IMR-90 (cell line): ENCODE results near the gene MYO9B. TPM values are rescaled to one million over a fixed set of nuclear protein-coding genes. Genes with fewer than 3 reads are reported as not detected.

Source experiments
- ATAC-seq: fragments of 200-7000 bp; cut with Tn5 transposase; 2 replicates; pipeline ENCODE4 v1.9.1; 2020; ENCODE audit warnings: low read depth, mild to moderate bottlenecking, moderate library complexity
- BruUV-seq: library from RNA; stranded (reverse); fragments of 400-500 nt; replicated peaks from 2 replicates; lab custom pipeline; 2021; lab: Mats Ljungman, UMichigan
- CTCF ChIA-PET: fragments of 300-600 bp; formaldehyde crosslinking; extraction: SDS; loops from one replicate; lab custom pipeline; 2021; ENCODE audit warnings: antibody characterized with exemption; lab: Yijun Ruan, JAX
- POLR2A ChIA-PET: fragments of 300-600 bp; sonication (Branson Sonifier 250); formaldehyde crosslinking; loops from one replicate; lab custom pipeline; 2022; ENCODE audit warnings: antibody characterized with exemption; ENCODE audit not compliant: unreplicated experiment; lab: Charles Lee
- DNase-seq: peaks from one replicate; pipeline ENCODE4 v3.0.0; 2013
- H2AFZ ChIP-seq: replicated peaks from 2 replicates; pipeline ENCODE3; 2013; ENCODE audit warnings: low read length, mild to moderate bottlenecking; ENCODE audit not compliant: poor library complexity
- H2AK5ac ChIP-seq: 2 replicates; pipeline ENCODE4 v1.6.1; 2013; ENCODE audit warnings: low read depth, low read length, inconsistent platforms
- H2AK9ac ChIP-seq: replicated peaks from 2 replicates; pipeline ENCODE3; 2013; ENCODE audit warnings: mild to moderate bottlenecking, low read depth, low read length, moderate library complexity; ENCODE audit not compliant: poor library complexity
- H2BK120ac ChIP-seq: 2 replicates; pipeline ENCODE4 v1.6.1; 2013; ENCODE audit warnings: low read depth, low read length, inconsistent platforms
- H2BK15ac ChIP-seq: 3 replicates; pipeline ENCODE4 v1.6.1; 2013; ENCODE audit warnings: low read depth, low read length, inconsistent platforms
- H2BK20ac ChIP-seq: 2 replicates; pipeline ENCODE4 v1.6.1; 2013; ENCODE audit warnings: low read depth, mild to moderate bottlenecking, inconsistent platforms, low read length, moderate library complexity
- H2BK5ac ChIP-seq: 2 replicates; pipeline ENCODE4 v1.6.1; 2013; ENCODE audit warnings: mild to moderate bottlenecking, low read depth, low read length, inconsistent platforms; ENCODE audit not compliant: poor library complexity, severe bottlenecking
- H3K14ac ChIP-seq: replicated peaks from 2 replicates; pipeline ENCODE4 v1.6.1; 2013; ENCODE audit warnings: low read depth, low read length, inconsistent platforms
- H3K18ac ChIP-seq: 2 replicates; pipeline ENCODE4 v1.6.1; 2013; ENCODE audit warnings: low read depth, low read length, control low read depth
- H3K23ac ChIP-seq: 2 replicates; pipeline ENCODE4 v1.6.1; 2013; ENCODE audit warnings: low read depth, low read length, inconsistent platforms
- H3K27ac ChIP-seq: 2 replicates; pipeline ENCODE4 v1.5.1; 2013; ENCODE audit warnings: mild to moderate bottlenecking, control low read depth, low read length; ENCODE audit not compliant: insufficient read depth
- H3K27me3 ChIP-seq: 2 replicates; pipeline ENCODE4 v1.6.1; 2013; ENCODE audit warnings: low read length; ENCODE audit not compliant: control insufficient read depth, insufficient read depth
- H3K36me3 ChIP-seq: 2 replicates; pipeline ENCODE4 v1.6.1; 2013; ENCODE audit warnings: low read length, mixed read lengths; ENCODE audit not compliant: control insufficient read depth, insufficient read depth
- H3K4ac ChIP-seq: 2 replicates; pipeline ENCODE4 v1.6.1; 2013; ENCODE audit warnings: low read depth, low read length, inconsistent platforms
- H3K4me1 ChIP-seq: 2 replicates; pipeline ENCODE4 v1.6.1; 2013; ENCODE audit warnings: low read length, mixed read lengths; ENCODE audit not compliant: control insufficient read depth, insufficient read depth
- H3K4me2 ChIP-seq: 2 replicates; pipeline ENCODE4 v1.6.1; 2013; ENCODE audit warnings: low read depth, mild to moderate bottlenecking, control low read depth, low read length, moderate library complexity
- H3K4me3 ChIP-seq: 2 replicates; pipeline ENCODE4 v1.5.1; 2013; ENCODE audit warnings: low read depth, mild to moderate bottlenecking, control low read depth, low read length, moderate library complexity; ENCODE audit not compliant: insufficient read depth
- H3K56ac ChIP-seq: 2 replicates; pipeline ENCODE4 v1.6.1; 2013; ENCODE audit warnings: low read length, inconsistent platforms; ENCODE audit not compliant: insufficient read depth; ENCODE audit errors: extremely low read depth
- H3K79me1 ChIP-seq, 2 experiments: 2 replicates each; pipeline ENCODE4 v1.6.1; 2013; ENCODE audit warnings: low read length in 2 of 2, inconsistent platforms in 1 of 2, low read depth in 1 of 2
- H3K9ac ChIP-seq: 2 replicates; pipeline ENCODE4 v1.6.1; 2013; ENCODE audit warnings: low read depth, low read length, control low read depth
- H3K9me1 ChIP-seq: 2 replicates; pipeline ENCODE4 v1.6.1; 2013; ENCODE audit warnings: low read length, inconsistent platforms; ENCODE audit not compliant: insufficient read depth
- H3K9me3 ChIP-seq: 2 replicates; pipeline ENCODE4 v1.6.1; 2013; ENCODE audit warnings: low read length; ENCODE audit not compliant: control insufficient read depth, insufficient read depth
- H4K20me1 ChIP-seq: 2 replicates; pipeline ENCODE4 v1.6.1; 2013; ENCODE audit warnings: low read length, inconsistent platforms; ENCODE audit not compliant: insufficient read depth
- H4K5ac ChIP-seq: 2 replicates; pipeline ENCODE4 v1.6.1; 2013; ENCODE audit warnings: mild to moderate bottlenecking, low read depth, low read length, control low read depth
- H4K8ac ChIP-seq, 2 experiments: 2 replicates each; pipeline ENCODE4 v1.6.1; 2013; ENCODE audit warnings: low read depth in 2 of 2, low read length in 2 of 2, control low read depth in 1 of 2, inconsistent platforms in 1 of 2
- H4K91ac ChIP-seq: 2 replicates; pipeline ENCODE4 v1.6.1; 2013; ENCODE audit warnings: low read depth, low read length, inconsistent platforms; ENCODE audit not compliant: insufficient read depth
- BHLHE40 ChIP-seq: fragments of 150-350 bp; IDR thresholded peaks from 2 replicates; pipeline ENCODE4 v1.6.1; 2016; ENCODE audit warnings: mild to moderate bottlenecking, low read depth, low read length
- CEBPB ChIP-seq: IDR thresholded peaks from 2 replicates; pipeline ENCODE4 v1.6.1; 2012; ENCODE audit warnings: low read depth, low read length, improper control_type of control experiment
- CHD1 ChIP-seq: IDR thresholded peaks from 2 replicates; pipeline ENCODE4 v1.6.1; 2012; ENCODE audit warnings: low read depth, low read length, improper control_type of control experiment
- FOS ChIP-seq: fragments of 150-350 bp; IDR thresholded peaks from 2 replicates; pipeline ENCODE4 v1.6.1; 2016; ENCODE audit warnings: low read depth, low read length
- MAFK ChIP-seq: IDR thresholded peaks from 2 replicates; pipeline ENCODE4 v1.6.1; 2012; ENCODE audit warnings: low read depth, low read length, improper control_type of control experiment
- MAZ ChIP-seq: IDR thresholded peaks from 2 replicates; pipeline ENCODE4 v1.6.1; 2012; ENCODE audit warnings: low read depth, mild to moderate bottlenecking, low read length, improper control_type of control experiment, moderate library complexity, borderline replicate concordance
- MXI1 ChIP-seq: IDR thresholded peaks from 2 replicates; pipeline ENCODE4 v1.6.1; 2012; ENCODE audit warnings: low read depth, mild to moderate bottlenecking, low read length, moderate library complexity, borderline replicate concordance
- NFE2L2 ChIP-seq: fragments of 150-350 bp; IDR thresholded peaks from 2 replicates; pipeline ENCODE4 v1.6.1; 2016; ENCODE audit warnings: low read depth, mild to moderate bottlenecking, low read length
- POLR2A ChIP-seq: IDR thresholded peaks from 2 replicates; pipeline ENCODE4 v1.6.1; 2012; ENCODE audit warnings: mild to moderate bottlenecking, low read depth, low read length
- RAD21 ChIP-seq: IDR thresholded peaks from 2 replicates; pipeline ENCODE4 v1.6.1; 2012; ENCODE audit warnings: low read length, improper control_type of control experiment
- RCOR1 ChIP-seq: IDR thresholded peaks from 2 replicates; pipeline ENCODE4 v1.6.1; 2012; ENCODE audit warnings: mild to moderate bottlenecking, low read length, improper control_type of control experiment; ENCODE audit not compliant: insufficient replicate concordance
- RFX5 ChIP-seq: IDR thresholded peaks from 2 replicates; pipeline ENCODE4 v1.8.0; 2012; ENCODE audit warnings: low read depth, mild to moderate bottlenecking, low read length, moderate library complexity
- SMC3 ChIP-seq: fragments of 150-350 bp; IDR thresholded peaks from 2 replicates; pipeline ENCODE4 v1.6.1; 2016; ENCODE audit warnings: low read depth, mild to moderate bottlenecking, antibody characterized with exemption, low read length, moderate library complexity
- WGBS, 2 experiments: methylation state at CpG; one replicate each; pipeline versions ENCODE4 v1.1.5 to v1.1.7; 2013; ENCODE audit warnings: missing lambda C conversion rate in 2 of 2; ENCODE audit not compliant: insufficient read length in 1 of 2; ENCODE audit errors: extremely low coverage in 2 of 2; 5-methylcytosine and 5-hydroxymethylcytosine counted together
- dilution Hi-C: fragments of 300-500 bp; cut with HindIII; formaldehyde crosslinking; loops from one replicate; pipeline ENCODE4 v1.14.3; 2018; ENCODE audit warnings: low sequenced_read_pairs; ENCODE audit not compliant: unreplicated experiment
- in situ Hi-C: fragments of 300-500 bp; cut with MboI; formaldehyde crosslinking; loops from 3 replicates; pipeline ENCODE4 v1.14.3; 2019; ENCODE audit warnings: low sequenced_read_pairs, inconsistent platforms, mixed read lengths
- intact Hi-C: fragments of 100-400 bp; cut with micrococcal nuclease; formaldehyde crosslinking; loops from 2 replicates; pipeline ENCODE4 v1.10.0; 2022
- polyA plus RNA-seq, 3 experiments: library from polyadenylated mRNA; depleted of rRNA; stranded (reverse); fragments of >200 nt; gene quantifications; 2 replicates each; pipeline ENCODE4 v1.2.3, GENCODE V29; 2012; ENCODE audit warnings: low replicate concordance in 1 of 3
- total RNA-seq: library from RNA; depleted of rRNA; stranded (reverse); fragments of >200 nt; gene quantifications from 2 replicates; pipeline ENCODE4 v1.2.3, GENCODE V29; 2012
- TF ChIP-seq, protein P1 (sequence below): fragments of 150-350 bp; IDR thresholded peaks from 2 replicates; pipeline ENCODE4 v1.6.1; 2016; ENCODE audit warnings: low read depth, mild to moderate bottlenecking, low read length, moderate library complexity, borderline replicate concordance
- TF ChIP-seq, protein P2 (sequence below): conservative IDR thresholded peaks from 2 replicates; pipeline ENCODE4 v1.5.1; 2012; ENCODE audit warnings: mild to moderate bottlenecking, low read depth, low read length, improper control_type of control experiment
- TF ChIP-seq, protein P3 (sequence below): fragments of 150-350 bp; IDR thresholded peaks from 2 replicates; pipeline ENCODE4 v1.6.1; 2017; ENCODE audit warnings: mild to moderate bottlenecking, antibody characterized with exemption, low read length, low read depth

Gene MYO9B
- total and polyA plus RNA-seq, 2 of the 4 experiments (the other 2 are of a cell fraction) = 61.8 to 77.8 TPM

DNA sequence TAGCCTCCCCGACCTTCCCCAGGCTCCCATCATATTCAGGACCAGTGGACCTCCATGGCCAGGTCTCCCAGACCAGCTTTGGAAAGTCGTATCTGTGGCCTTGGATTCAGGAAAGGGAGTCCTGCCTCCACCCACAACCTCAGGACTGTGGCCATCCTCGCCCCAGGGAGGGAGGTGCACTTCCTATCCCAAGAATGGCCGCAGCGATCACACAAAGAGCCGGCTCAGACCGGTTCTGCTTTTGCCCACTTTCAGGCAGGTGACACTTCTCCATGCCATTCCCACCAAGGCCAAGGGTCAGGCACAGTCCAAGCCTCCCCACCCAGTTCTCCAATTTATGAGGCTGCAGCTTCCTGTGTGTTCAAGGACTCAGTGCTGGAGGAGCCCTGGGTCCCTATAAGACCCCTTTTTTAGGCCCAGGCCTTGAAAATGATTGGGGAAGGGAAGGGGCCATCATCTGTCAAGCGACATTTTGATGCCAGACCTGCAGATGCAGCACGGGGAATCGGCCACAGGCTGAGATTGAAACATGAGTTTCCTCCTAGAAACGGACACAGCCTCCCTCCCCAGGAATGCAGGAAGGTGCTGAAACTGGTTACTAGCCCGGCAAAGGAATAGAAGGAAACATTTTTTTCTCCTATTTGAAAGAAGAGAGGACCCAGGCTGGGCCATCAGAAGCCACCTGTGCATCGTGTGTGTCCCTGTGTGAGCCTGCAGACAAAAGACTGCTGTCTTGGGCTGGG, 74.0 kb downstream of the MYO9B start:
- Histone ChIP-seq H4K20me1 (peaks cover 24% of the 10 kb centered on the region), H2BK20ac (no peak overlapping the region), H3K9me3 (no peaks in the 10 kb centered on the region), H4K5ac (no peak overlapping the region), H3K18ac (no peak overlapping the region), H3K9me1 (peaks cover 11% of the 10 kb centered on the region; the same call in 1 of the 2 replicates), H3K56ac (no peak overlapping the region), H3K4ac (no peak overlapping the region), H2AFZ (no peak overlapping the region), H3K23ac (no peak overlapping the region), H4K8ac (no peak overlapping the region), H3K9ac (no peak overlapping the region), H3K4me2 (no peak overlapping the region), H3K4me1 (no peaks in the 10 kb centered on the region), H3K14ac (no peak overlapping the region), H3K36me3 (peaks cover 53% of the 10 kb centered on the region), H2BK15ac (no peak overlapping the region), H3K79me1 (peaks cover 46 to 72% of the 10 kb centered on the region in 2 experiments), H2BK120ac (no peak overlapping the region), H4K91ac (no peak overlapping the region), H2AK9ac (no peak overlapping the region), H2BK5ac (no peak overlapping the region), H3K27ac (no peak overlapping the region), H3K27me3 (no peaks in the 10 kb centered on the region), H2AK5ac (no peak overlapping the region), H3K4me3 (no peak overlapping the region)
- in situ Hi-C loops (no loop called here), dilution Hi-C loops (no loop called here), intact Hi-C loops (no loop called here)
- 91% methylated on average over 5 of the region's 13 CpGs; no CpG with 5 or more reads in 1 of the 2 experiments for WGBS, 2 experiments
- no TSS peak for BruUV-seq
- no peak for ATAC-seq
- ChIA-PET POLR2A (no interaction called here), CTCF (no interaction called here)
- no peak for TF ChIP-seq MAZ
- no peak for TF ChIP-seq NFE2L2
- TF ChIP-seq MXI1 = no peak
- TF ChIP-seq SMC3 = no peak
- TF ChIP-seq, protein P1, sequence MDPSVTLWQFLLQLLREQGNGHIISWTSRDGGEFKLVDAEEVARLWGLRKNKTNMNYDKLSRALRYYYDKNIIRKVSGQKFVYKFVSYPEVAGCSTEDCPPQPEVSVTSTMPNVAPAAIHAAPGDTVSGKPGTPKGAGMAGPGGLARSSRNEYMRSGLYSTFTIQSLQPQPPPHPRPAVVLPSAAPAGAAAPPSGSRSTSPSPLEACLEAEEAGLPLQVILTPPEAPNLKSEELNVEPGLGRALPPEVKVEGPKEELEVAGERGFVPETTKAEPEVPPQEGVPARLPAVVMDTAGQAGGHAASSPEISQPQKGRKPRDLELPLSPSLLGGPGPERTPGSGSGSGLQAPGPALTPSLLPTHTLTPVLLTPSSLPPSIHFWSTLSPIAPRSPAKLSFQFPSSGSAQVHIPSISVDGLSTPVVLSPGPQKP = no peak
- no peak for TF ChIP-seq CEBPB
- no peak for TF ChIP-seq RFX5
- TF ChIP-seq, protein P2, sequence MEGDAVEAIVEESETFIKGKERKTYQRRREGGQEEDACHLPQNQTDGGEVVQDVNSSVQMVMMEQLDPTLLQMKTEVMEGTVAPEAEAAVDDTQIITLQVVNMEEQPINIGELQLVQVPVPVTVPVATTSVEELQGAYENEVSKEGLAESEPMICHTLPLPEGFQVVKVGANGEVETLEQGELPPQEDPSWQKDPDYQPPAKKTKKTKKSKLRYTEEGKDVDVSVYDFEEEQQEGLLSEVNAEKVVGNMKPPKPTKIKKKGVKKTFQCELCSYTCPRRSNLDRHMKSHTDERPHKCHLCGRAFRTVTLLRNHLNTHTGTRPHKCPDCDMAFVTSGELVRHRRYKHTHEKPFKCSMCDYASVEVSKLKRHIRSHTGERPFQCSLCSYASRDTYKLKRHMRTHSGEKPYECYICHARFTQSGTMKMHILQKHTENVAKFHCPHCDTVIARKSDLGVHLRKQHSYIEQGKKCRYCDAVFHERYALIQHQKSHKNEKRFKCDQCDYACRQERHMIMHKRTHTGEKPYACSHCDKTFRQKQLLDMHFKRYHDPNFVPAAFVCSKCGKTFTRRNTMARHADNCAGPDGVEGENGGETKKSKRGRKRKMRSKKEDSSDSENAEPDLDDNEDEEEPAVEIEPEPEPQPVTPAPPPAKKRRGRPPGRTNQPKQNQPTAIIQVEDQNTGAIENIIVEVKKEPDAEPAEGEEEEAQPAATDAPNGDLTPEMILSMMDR = no peak
- TF ChIP-seq, protein P3, sequence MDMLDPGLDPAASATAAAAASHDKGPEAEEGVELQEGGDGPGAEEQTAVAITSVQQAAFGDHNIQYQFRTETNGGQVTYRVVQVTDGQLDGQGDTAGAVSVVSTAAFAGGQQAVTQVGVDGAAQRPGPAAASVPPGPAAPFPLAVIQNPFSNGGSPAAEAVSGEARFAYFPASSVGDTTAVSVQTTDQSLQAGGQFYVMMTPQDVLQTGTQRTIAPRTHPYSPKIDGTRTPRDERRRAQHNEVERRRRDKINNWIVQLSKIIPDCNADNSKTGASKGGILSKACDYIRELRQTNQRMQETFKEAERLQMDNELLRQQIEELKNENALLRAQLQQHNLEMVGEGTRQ = no peak
- no peak for TF ChIP-seq RCOR1
- no peak for TF ChIP-seq RAD21
- TF ChIP-seq MAFK = no peak
- no peak for TF ChIP-seq FOS
- TF ChIP-seq CHD1 = no peak
- TF ChIP-seq BHLHE40 = no peak
- TF ChIP-seq POLR2A = no peak
- no peak for DNase-seq
